ENCODE data around the gene TERB2.
"Not testable (repeated sequence)": the region's sequence is repeated elsewhere in the genome, so short reads cannot be mapped to it uniquely, and the experiment has no call there.

TERB2 gene

GRCh38 chr15:44956388-44956787 lies at the start of gene TERB2:
Gene TERB2 (plus strand): TSS chr15:44956687. CDS start chr15:44956719, 32 bp downstream.
- no peak for DNase-seq (ENCODE audit: low spot score)
- Mint-ChIP-seq H3K9me3 (no peaks in the 10 kb centered on the region), H3K36me3 (ENCODE audit: low read depth) (no peaks in the 10 kb centered on the region), H3K4me3 (no peak within 1 kb of the TSS), H3K27me3 (ENCODE audit: low read depth) (peaks cover 4% of the 10 kb centered on the region), H3K27ac (no peak within 1 kb of the TSS), H3K4me1 (ENCODE audit: low read depth) (no peaks in the 10 kb centered on the region)

GRCh38 chr15:44909423-44909822 lies 47.1 kb upstream of the TERB2 start:
- H3K27me3 Mint-ChIP-seq (ENCODE audit: low read depth) = no peaks in the 10 kb centered on the region

GRCh38 chr15:44910981-44911625 lies 45.4 kb upstream of the TERB2 start:
- Mint-ChIP-seq H3K27ac (no peak overlapping the region), H3K4me1 (ENCODE audit: low read depth) (peaks cover 2% of the 10 kb centered on the region), H3K4me3 (no peak overlapping the region), H3K36me3 (ENCODE audit: low read depth) (peaks cover 2% of the 10 kb centered on the region), H3K27me3 (ENCODE audit: low read depth) (no peaks in the 10 kb centered on the region), H3K9me3 (peaks cover 17% of the 10 kb centered on the region)
- no peak for DNase-seq (ENCODE audit: low spot score)

More at GRCh38 chr15:44909423-44909822, 47.1 kb upstream of the TERB2 start:
- H3K27ac Mint-ChIP-seq = no peak overlapping the region
- H3K4me3 Mint-ChIP-seq = no peak overlapping the region
- H3K9me3 Mint-ChIP-seq = peaks cover 17% of the 10 kb centered on the region
- H3K4me1 Mint-ChIP-seq (ENCODE audit: low read depth) = peaks cover 7% of the 10 kb centered on the region
- DNase-seq (ENCODE audit: low spot score) = no peak
- peaks cover 2% of the 10 kb centered on the region for H3K36me3 Mint-ChIP-seq (ENCODE audit: low read depth)

- not testable (repeated sequence) for H3K27ac Mint-ChIP-seq; H3K4me3 Mint-ChIP-seq; H3K27me3 Mint-ChIP-seq (ENCODE audit: low read depth); H3K36me3 Mint-ChIP-seq (ENCODE audit: low read depth); DNase-seq (ENCODE audit: low spot score); H3K4me1 Mint-ChIP-seq (ENCODE audit: low read depth)
- H3K9me3 Mint-ChIP-seq = peaks cover 17% of the 10 kb centered on the region
These were observed 44.3 kb upstream of the TERB2 start for GRCh38 chr15:44912186-44912585.

GRCh38 chr15:44912974-44913448 lies 43.5 kb upstream of the TERB2 start:
- H3K4me1 Mint-ChIP-seq (ENCODE audit: low read depth); H3K4me3 Mint-ChIP-seq; H3K27me3 Mint-ChIP-seq (ENCODE audit: low read depth); H3K36me3 Mint-ChIP-seq (ENCODE audit: low read depth); H3K27ac Mint-ChIP-seq; DNase-seq (ENCODE audit: low spot score): not testable (repeated sequence)
- H3K9me3 Mint-ChIP-seq = peaks cover 17% of the 10 kb centered on the region

- Mint-ChIP-seq H3K4me3 (no peak overlapping the region), H3K9me3 (peaks cover under 1% of the 10 kb centered on the region), H3K36me3 (ENCODE audit: low read depth) (no peaks in the 10 kb centered on the region), H3K27me3 (ENCODE audit: low read depth) (no peaks in the 10 kb centered on the region), H3K4me1 (ENCODE audit: low read depth) (no peaks in the 10 kb centered on the region), H3K27ac (no peak overlapping the region)
- no peak for DNase-seq (ENCODE audit: low spot score)
These were observed 38.4 kb upstream of the TERB2 start for GRCh38 chr15:44918136-44918535.

- not testable (repeated sequence) for H3K4me1 Mint-ChIP-seq (ENCODE audit: low read depth); DNase-seq (ENCODE audit: low spot score); H3K27ac Mint-ChIP-seq; H3K4me3 Mint-ChIP-seq; H3K9me3 Mint-ChIP-seq; H3K36me3 Mint-ChIP-seq (ENCODE audit: low read depth)
- H3K27me3 Mint-ChIP-seq (ENCODE audit: low read depth) = peaks cover 13% of the 10 kb centered on the region
These were observed 27.8 kb upstream of the TERB2 start for GRCh38 chr15:44928658-44929057.

- not testable (repeated sequence) for H3K36me3 Mint-ChIP-seq (ENCODE audit: low read depth); H3K9me3 Mint-ChIP-seq; H3K27ac Mint-ChIP-seq; DNase-seq (ENCODE audit: low spot score); H3K4me3 Mint-ChIP-seq; H3K4me1 Mint-ChIP-seq (ENCODE audit: low read depth)
- peaks cover 13% of the 10 kb centered on the region for H3K27me3 Mint-ChIP-seq (ENCODE audit: low read depth)
These were observed 26.2 kb upstream of the TERB2 start for GRCh38 chr15:44930283-44930682.

- DNase-seq (ENCODE audit: low spot score); H3K9me3 Mint-ChIP-seq; H3K36me3 Mint-ChIP-seq (ENCODE audit: low read depth); H3K4me3 Mint-ChIP-seq; H3K27ac Mint-ChIP-seq; H3K4me1 Mint-ChIP-seq (ENCODE audit: low read depth); H3K27me3 Mint-ChIP-seq (ENCODE audit: low read depth): not testable (repeated sequence)
These were observed 1.8 kb downstream of the TERB2 start for GRCh38 chr15:44958302-44958701.

GRCh38 chr15:44968475-44968874 lies 12.0 kb downstream of the TERB2 start:
- Mint-ChIP-seq H3K4me3 (no peak overlapping the region), H3K27me3 (ENCODE audit: low read depth) (peaks cover 4% of the 10 kb centered on the region), H3K9me3 (no peaks in the 10 kb centered on the region), H3K36me3 (ENCODE audit: low read depth) (no peaks in the 10 kb centered on the region), H3K27ac (no peak overlapping the region), H3K4me1 (ENCODE audit: low read depth) (no peaks in the 10 kb centered on the region)
- no peak for DNase-seq (ENCODE audit: low spot score)

- Mint-ChIP-seq H3K36me3 (ENCODE audit: low read depth) (no peaks in the 10 kb centered on the region), H3K4me1 (ENCODE audit: low read depth) (no peaks in the 10 kb centered on the region), H3K27me3 (ENCODE audit: low read depth) (peaks cover 9% of the 10 kb centered on the region), H3K27ac (no peak overlapping the region), H3K9me3 (no peaks in the 10 kb centered on the region), H3K4me3 (no peak overlapping the region)
- no peak for DNase-seq (ENCODE audit: low spot score)
These were observed 14.5 kb downstream of the TERB2 start for GRCh38 chr15:44971036-44971435.

- H3K4me1 Mint-ChIP-seq (ENCODE audit: low read depth); H3K36me3 Mint-ChIP-seq (ENCODE audit: low read depth); DNase-seq (ENCODE audit: low spot score); H3K9me3 Mint-ChIP-seq; H3K4me3 Mint-ChIP-seq; H3K27ac Mint-ChIP-seq: not testable (repeated sequence)
- peaks cover 13% of the 10 kb centered on the region for H3K27me3 Mint-ChIP-seq (ENCODE audit: low read depth)
These were observed 19.7 kb downstream of the TERB2 start for GRCh38 chr15:44976183-44976582.

GRCh38 chr15:44977781-44978180 lies 21.3 kb downstream of the TERB2 start:
- H3K4me3 Mint-ChIP-seq; DNase-seq (ENCODE audit: low spot score); H3K36me3 Mint-ChIP-seq (ENCODE audit: low read depth); H3K4me1 Mint-ChIP-seq (ENCODE audit: low read depth); H3K27ac Mint-ChIP-seq; H3K9me3 Mint-ChIP-seq: not testable (repeated sequence)
- H3K27me3 Mint-ChIP-seq (ENCODE audit: low read depth) = peaks cover 13% of the 10 kb centered on the region

- not testable (repeated sequence) for DNase-seq (ENCODE audit: low spot score); H3K4me3 Mint-ChIP-seq; H3K9me3 Mint-ChIP-seq; H3K27ac Mint-ChIP-seq; H3K36me3 Mint-ChIP-seq (ENCODE audit: low read depth); H3K4me1 Mint-ChIP-seq (ENCODE audit: low read depth)
- H3K27me3 Mint-ChIP-seq (ENCODE audit: low read depth) = peaks cover 12% of the 10 kb centered on the region
These were observed 23.3 kb downstream of the TERB2 start for GRCh38 chr15:44979617-44980339.

All from T-helper 2 cell treated with Interferon-gamma antibody and Interleukin-4, amounts not matched to agents 5 μg/mL and 100 μg/mL, for 36 hours (primary cell).